Ramos (cell line): ENCODE measurements around the gene HELZ2.
"Not testable (repeated sequence)": the region's sequence is repeated elsewhere in the genome, so short reads cannot be mapped to it uniquely, and the experiment has no call there.

ENCODE experiments used
- in situ Hi-C: fragments of 300-500 bp; cut with MboI; formaldehyde crosslinking; loops from one replicate; pipeline ENCODE4 v1.14.3; 2022; ENCODE audit warnings: low sequenced_read_pairs; ENCODE audit not compliant: unreplicated experiment

The HELZ2 gene

GRCh38 chr20:63574156-63574828 is at the start of gene HELZ2:
TSS of gene HELZ2 (minus strand) at chr20:63574239. CDS start at chr20:63572385, 1,854 bp downstream.
- in situ Hi-C loops: no loop called here

GRCh38 chr20:63622732-63623131 is 48.7 kb upstream of the HELZ2 start:
- in situ Hi-C loops: no loop called here

GRCh38 chr20:63622096-63622495 is 48.1 kb upstream of the HELZ2 start:
- in situ Hi-C loops: no loop called here

DNA sequence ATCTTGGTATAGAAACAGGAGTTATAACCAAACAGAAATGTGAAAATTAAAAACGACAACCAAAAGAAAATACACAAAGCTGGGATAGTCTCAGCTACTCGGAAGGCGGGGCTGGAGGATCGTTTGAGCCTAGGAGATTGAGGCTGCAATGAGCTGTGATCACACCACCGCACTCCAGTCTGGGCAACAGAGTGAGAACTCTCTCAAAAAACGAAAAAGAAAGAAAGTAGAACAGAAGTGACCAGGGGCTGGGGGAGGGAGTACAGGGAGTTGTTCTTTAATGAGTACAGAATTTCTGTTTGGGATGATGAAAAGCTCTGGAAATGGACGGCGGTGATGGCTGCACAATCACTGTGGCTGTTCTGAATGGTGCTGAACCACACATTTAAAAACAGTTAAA is 47.0 kb upstream of the HELZ2 start:
- in situ Hi-C loops: no loop called here

- in situ Hi-C loops: no loop called here
These were observed 45.5 kb upstream of the HELZ2 start for GRCh38 chr20:63619505-63619904.

DNA sequence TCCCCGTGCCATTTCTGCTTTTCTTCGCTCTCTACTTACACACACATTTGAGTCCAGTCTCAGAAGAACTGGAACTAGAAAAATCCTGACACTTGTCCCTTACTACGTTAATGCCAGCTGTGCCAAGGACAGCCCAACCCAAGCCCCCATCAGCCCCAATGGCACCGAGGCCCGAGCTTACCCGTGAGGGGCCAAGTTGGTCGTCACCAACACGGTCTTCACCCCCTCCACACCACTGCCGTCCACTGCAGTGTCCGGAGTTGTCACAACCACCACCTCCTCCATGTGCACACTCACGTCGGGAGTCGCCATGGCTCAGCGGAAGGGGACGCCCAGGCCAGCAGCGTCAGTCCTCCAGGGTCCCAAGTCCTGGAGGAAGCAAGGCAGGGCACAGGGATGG is 45.0 kb upstream of the HELZ2 start:
- in situ Hi-C loops: no loop called here

DNA sequence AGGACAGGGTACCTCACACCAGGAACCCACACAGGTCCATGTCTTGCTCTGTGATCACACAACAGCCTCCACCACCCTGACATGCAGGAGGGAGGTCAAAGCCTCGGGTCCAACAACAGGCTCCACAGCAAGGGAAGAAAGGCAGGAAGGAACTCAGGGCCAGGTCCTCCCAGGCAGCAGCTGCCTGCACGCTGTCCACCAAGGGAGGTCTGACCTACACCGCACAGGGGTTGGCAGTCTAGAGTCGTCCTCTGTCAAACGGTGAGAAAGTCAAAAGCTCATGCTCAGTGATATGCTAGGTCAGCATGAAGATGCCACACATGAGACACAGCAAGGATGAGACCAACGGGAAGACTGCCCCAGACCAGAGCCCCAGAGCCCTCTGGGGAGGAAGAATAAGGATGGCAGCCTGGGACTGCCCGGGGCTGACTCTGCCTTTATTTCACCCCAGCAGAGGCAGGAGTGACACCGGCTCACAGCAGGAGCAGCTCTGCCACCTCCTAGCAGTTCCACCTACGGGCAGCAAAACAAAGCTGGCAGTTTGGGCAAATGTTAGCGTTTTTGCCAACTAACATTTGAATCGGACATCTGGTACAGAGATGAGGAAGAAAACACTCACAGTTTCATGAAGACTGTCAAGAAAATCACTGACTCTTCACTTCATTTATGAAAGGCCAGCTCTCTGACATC is 44.4 kb upstream of the HELZ2 start:
- in situ Hi-C loops: no loop called here

GRCh38 chr20:63617876-63618265 is 43.8 kb upstream of the HELZ2 start:
- in situ Hi-C loops: no loop called here

- in situ Hi-C loops: no loop called here
These were observed 43.2 kb upstream of the HELZ2 start for GRCh38 chr20:63617092-63617875.

- in situ Hi-C loops: not testable (repeated sequence)
These were observed 40.0 kb upstream of the HELZ2 start for GRCh38 chr20:63613863-63614594.

- in situ Hi-C loops: no loop called here
These were observed 38.4 kb upstream of the HELZ2 start for GRCh38 chr20:63612276-63612931.

DNA sequence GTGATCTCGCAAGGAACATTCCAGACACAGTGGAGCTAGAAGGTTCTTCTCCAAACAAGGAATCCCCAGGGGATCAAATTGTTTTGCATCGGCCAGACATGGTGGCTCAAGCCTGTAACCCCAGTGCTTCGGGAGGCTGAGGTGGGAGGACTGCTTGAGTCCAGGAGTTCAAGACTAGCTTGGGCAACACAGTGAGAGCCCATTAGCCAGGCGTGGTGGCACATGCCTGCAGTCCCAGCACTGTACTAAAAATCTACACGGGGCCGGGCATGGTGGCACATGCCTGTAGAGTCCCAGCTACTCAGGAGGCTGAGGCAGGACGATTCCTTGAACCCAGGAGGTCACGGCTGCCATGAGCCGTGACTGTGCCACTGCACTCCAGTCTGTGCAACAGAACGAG is 37.6 kb upstream of the HELZ2 start:
- in situ Hi-C loops: no loop called here

DNA sequence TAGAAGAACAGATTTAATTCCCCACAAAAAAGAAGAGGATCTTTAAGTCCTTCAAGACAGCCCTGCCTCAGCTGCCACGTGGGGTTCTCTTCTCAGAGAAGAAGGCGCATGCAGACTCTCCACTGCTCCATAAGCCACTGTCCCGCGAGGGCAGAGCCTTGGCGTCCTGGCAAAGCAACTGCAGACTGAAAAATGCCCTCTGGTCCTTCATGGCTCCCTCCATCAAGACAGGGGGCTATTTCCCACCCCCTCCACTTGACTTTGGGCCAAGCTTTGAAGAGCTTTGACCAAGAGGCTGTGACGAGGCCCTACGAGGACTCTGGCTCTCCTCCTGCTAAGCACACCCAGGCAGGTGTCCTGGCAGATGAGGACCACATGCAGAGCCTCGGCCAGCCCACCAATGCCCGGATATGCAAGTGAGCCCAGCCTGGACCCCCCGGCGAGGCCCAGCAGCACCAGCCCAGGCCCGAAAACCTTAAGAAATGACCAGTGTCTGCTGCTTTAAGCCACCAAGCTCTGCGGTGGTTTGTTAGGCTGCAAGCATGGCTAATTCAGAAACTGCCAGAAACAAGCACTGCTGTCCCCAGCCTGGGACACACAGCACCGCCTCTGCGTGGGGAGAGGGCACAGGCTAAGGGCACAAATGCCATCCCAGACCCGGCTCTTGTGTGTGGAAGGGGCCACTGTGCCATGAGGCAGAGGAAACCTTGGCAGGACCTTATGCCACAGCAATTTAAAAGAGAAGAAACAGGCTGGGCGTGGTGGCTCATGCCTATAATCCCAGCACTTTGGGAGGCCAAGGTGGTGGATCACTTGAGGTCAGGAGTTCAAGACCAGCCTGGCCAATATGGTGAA is 36.8 kb upstream of the HELZ2 start:
- in situ Hi-C loops: no loop called here

DNA sequence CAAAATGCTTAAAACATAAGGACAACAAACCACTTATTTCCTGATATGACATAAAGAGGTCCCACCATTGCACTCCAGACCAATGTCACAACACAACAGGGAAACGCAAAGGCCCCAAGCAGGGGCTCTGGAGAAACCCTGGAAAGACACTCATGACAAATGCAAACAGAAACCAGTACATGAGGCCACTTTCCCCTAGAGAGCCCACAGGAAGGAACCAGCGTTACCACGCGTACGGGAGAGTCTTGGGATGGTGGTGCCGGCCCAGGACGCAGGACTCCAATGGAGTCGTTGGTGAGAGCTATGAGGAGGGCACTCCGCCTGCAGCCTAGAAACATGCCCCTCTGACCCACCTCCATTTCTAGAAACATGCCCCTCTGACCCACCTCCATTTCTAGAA is 32.6 kb upstream of the HELZ2 start:
- in situ Hi-C loops: no loop called here

GRCh38 chr20:63602321-63602720 is 28.3 kb upstream of the HELZ2 start:
- in situ Hi-C loops: no loop called here

DNA sequence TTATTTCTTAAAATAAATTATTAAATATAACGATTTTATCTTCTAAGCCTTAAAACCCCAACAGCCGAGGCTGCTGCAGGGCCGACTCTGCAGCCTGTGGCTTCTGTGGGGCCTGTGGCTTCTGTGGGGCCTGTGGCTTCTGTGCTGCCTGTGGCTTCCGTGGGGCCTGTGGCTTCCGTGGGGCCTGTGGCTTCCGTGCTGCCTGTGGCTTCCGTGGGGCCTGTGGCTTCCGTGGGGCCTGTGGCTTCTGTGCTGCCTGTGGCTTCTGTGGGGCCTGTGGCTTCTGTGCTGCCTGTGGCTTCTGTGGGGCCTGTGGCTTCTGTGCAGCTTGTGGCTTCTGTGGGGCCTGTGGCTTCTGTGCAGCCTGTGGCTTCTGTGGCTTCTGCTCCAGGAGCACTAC is 27.6 kb upstream of the HELZ2 start:
- in situ Hi-C loops: not testable (repeated sequence)

DNA sequence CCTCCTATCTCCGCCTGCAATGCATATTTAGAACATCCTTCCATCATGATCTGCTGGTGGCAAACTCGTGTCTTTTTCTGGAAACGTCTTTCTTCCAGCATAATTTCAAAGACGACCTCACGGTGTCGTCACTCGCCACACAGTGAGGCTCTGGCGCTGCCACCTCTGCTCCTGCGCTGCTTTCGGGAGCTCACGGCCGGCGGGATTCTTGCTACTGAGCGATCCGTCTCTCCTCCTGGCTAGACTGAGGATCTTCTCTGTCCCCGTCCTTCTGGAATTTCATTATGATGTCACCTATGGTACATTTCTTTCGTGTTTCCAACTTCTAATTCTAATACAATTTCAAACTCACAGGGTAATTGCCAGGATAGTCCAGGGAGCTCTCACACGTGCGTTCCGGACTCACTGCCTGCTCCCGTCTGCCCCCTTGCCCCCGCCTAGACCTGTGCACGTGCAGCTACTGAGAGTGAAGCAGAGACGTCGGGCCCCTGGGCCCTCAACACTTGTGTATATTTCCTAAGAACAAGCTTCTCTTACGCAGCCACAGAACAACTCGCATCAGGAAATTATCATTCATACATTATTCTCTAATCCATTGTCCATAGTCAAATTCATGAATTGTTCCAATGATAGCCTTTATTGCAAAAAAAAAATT is 25.5 kb upstream of the HELZ2 start:
- in situ Hi-C loops: no loop called here

- in situ Hi-C loops: no loop called here
These were observed 24.7 kb upstream of the HELZ2 start for GRCh38 chr20:63598479-63599395.
